H1 (cell line): ENCODE measurements around the gene TMEM17.

Experiments used
- BACH1 ChIP-seq: IDR thresholded peaks from 2 replicates; pipeline ENCODE4 v1.6.1; 2012; ENCODE audit warnings: low read length, improper control_type of control experiment
- POLR2A ChIP-seq, 2 experiments: IDR thresholded peaks; 1 replicate in 1 of 2; 2 replicates in 1 of 2; pipeline ENCODE4 v1.6.1; 2011; ENCODE audit warnings: low read depth in 2 of 2, low read length in 2 of 2, mild to moderate bottlenecking in 2 of 2; ENCODE audit errors: control extremely low read depth in 1 of 2
- SIN3A ChIP-seq, 2 experiments: IDR thresholded peaks in 1 of 2; conservative IDR thresholded peaks in 1 of 2; 2 replicates each; pipeline ENCODE4 v1.6.1; 2011 to 2012; ENCODE audit warnings: low read length in 2 of 2, improper control_type of control experiment in 1 of 2, low read depth in 1 of 2, mild to moderate bottlenecking in 1 of 2

- TF ChIP-seq SIN3A (conservative IDR thresholded peaks at IDR 0.05 in 1 of 2, IDR thresholded peaks at IDR 0.05 in 1 of 2; ENCODE audit: low read depth in 1 of 2, low read length in 2 of 2): no peak
- TF ChIP-seq BACH1: no peak
- TF ChIP-seq POLR2A (IDR thresholded peaks at IDR 0.05; ENCODE audit: control extremely low read depth in 1 of 2, low read depth in 2 of 2, low read length in 2 of 2): no peak
Measured at GRCh38 chr2:62482558-62483352, 23.2 kb downstream of the TMEM17 start.
